GM13977 (cell line): ENCODE results near the gene PREP.
"Not testable (repeated sequence)": the region's sequence is repeated elsewhere in the genome, so short reads cannot be mapped to it uniquely, and the experiment has no call there.

Experiments
- DNase-seq: peaks from one replicate; pipeline ENCODE4 v3.0.0; 2012; ENCODE audit warnings: low spot score
- CTCF ChIP-seq: IDR thresholded peaks from 2 replicates; pipeline ENCODE4 v1.5.1; 2012; ENCODE audit warnings: mild to moderate bottlenecking, control low read depth; ENCODE audit not compliant: insufficient read depth; ENCODE audit errors: extremely low read depth, missing control alignments
- in situ Hi-C: fragments of 300-500 bp; cut with MboI; formaldehyde crosslinking; loops from one replicate; pipeline ENCODE4 v1.12.0; 2022; ENCODE audit warnings: low sequenced_read_pairs, low pct_unique_long_range_greater_than_20kb, mixed read lengths, inconsistent platforms; ENCODE audit not compliant: unreplicated experiment

The PREP gene

GRCh38 chr6:105428342-105428957, 25.6 kb upstream of the PREP start:
- in situ Hi-C loops, result no loop called here
- TF ChIP-seq CTCF, result no peak
- no peak for DNase-seq

GRCh38 chr6:105424175-105424783, 21.4 kb upstream of the PREP start:
- peak; percentile 49 for DNase-seq
- peak; percentile 74 for TF ChIP-seq CTCF
- in situ Hi-C loops, result no loop called here

- DNase-seq, in situ Hi-C loops: not testable (repeated sequence)
Observed at GRCh38 chr6:105416971-105417370, 14.1 kb upstream of the PREP start.

GRCh38 chr6:105409734-105410133, 6.9 kb upstream of the PREP start:
- TF ChIP-seq CTCF, result no peak
- DNase-seq, result no peak
- in situ Hi-C loops, result loop anchor here (10.0 kb wide), 1 partner anchor 315 kb away; no protein-coding TSS in a partner anchor

GRCh38 chr6:105402090-105402938, 568 bp downstream of the PREP start:
- in situ Hi-C loops, result loop anchor here (10.0 kb wide), 1 partner anchor 308 kb away; no protein-coding TSS in a partner anchor
- TF ChIP-seq CTCF, result no peak
- DNase-seq, result peak; percentile 55

GRCh38 chr6:105401247-105402089, 1.4 kb downstream of the PREP start:
- no peak for TF ChIP-seq CTCF
- DNase-seq, result no peak
- in situ Hi-C loops, result loop anchor here (10.0 kb wide), 1 partner anchor 307 kb away; no protein-coding TSS in a partner anchor
